ENCODE data around the gene REN.

REN gene

DNA sequence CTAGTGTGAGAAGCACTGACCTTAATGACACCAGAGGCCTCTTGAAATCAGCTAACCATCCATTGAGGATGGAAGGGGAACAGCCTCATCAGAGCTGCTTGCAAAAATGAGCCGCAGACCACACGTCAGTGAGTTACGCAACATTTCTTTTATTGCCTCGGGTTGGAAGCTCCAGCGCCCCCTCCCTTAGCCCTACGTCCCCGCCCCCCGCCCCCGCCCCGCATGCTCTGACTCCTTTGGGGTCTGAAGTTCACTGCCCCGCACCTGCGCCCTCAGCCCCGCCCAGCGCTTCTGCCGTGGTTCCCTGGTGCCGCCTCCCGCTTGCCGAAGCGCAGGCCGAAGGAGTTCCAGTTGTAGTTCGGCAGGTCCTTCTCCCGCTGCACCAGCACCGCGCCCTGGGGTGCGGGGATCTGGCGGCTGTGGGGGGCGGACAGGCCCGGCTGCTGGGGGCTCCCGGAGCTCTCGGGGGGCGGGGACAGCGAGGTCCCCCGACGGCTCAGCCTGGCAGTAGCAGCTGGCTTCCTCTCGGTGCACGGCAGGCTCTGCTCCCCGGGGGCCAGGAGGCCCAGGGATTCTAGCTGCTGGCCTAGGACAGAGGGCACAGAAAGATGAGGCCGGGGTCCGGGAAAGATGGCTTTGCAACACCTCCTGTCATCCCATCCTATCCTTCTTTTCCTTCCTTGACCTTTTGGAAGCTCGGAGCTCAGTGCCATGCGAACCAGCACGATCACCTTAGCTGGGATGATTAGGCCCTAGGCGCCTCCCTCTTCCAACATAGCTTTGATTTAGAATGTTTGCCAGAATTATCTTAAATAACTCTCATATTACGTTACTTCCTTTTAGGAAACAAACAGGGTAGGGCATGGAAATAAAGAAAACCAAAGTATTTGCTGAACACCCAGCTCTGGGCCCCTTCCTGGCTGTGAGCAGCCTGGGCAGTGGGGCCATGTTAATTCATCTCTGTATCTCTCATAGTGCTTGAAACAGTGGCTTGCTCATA is 24.4 kb upstream of the REN start:
- peak; percentile 15 for DNase-seq (ENCODE audit: low read depth)

GRCh38 chr1:204188959-204189639 is 23.0 kb upstream of the REN start:
- DNase-seq (ENCODE audit: low read depth), result no peak

DNA sequence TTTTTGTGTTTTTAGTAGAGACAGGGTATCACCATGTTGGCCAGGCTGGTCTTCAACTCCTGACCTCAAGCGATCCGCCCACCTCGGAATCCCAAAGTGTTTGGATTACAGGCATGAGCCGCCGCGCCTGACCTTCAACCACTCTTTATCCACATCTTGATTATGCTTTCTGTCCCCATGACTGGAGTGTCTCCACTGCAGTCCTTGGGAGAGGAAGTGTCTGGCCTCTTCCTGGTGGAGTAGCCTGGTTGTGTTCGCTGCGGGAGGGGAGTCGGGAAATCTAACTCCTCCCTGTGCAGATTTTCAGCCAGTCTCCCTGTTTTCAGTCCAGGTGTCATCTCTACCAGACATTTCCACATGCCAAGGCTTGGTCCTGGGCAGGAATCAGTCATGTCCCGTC is 20.5 kb upstream of the REN start:
- no peak for DNase-seq (ENCODE audit: low read depth)

- no peak for DNase-seq (ENCODE audit: low read depth)
These were observed 15.0 kb upstream of the REN start for GRCh38 chr1:204181116-204181515.

GRCh38 chr1:204180133-204180532 is 14.0 kb upstream of the REN start:
- no peak for DNase-seq (ENCODE audit: low read depth)

- DNase-seq (ENCODE audit: low read depth), result no peak
These were observed 12.5 kb upstream of the REN start for GRCh38 chr1:204178487-204179281.

DNA sequence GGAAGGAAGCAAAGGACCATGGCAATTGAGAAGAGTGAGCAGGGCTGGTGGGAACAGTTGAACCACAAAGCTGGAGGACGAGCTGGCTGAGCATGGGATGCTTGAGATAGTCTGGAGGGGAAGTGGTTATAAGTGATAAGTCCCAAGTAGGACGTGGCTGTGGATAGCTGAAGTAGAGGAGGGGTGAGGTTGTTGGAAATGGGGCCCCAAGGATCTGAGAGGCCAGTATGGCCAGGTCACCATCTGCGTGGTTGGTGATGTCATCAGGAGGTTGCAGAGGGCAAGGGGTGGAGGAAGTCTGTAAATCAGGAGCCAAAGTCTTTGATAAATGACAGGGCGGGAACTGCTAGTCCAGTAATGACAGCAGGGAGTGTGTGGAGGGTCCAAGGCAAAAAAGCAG is 11.0 kb upstream of the REN start:
- no peak for DNase-seq (ENCODE audit: low read depth)

DNA sequence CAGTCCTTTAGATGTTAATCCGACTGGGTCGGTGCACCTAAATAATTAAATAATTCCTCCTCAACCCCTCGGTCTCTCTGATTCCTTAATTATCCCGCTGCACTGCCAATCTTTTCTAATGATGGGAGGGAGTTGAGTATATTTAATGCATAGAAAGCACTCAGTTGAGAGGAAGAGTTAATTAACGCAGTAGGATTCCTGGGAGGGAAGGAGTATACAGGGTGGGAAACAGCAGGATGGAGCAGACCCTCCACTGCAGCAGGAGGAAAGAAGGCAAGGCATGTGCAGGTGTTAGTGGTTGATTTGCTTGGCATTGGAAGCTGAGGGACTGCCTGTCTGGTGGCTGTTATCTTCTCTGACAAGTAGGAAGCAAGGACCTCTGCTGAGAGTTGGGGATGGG is 9.9 kb upstream of the REN start:
- DNase-seq (ENCODE audit: low read depth), result no peak

DNA sequence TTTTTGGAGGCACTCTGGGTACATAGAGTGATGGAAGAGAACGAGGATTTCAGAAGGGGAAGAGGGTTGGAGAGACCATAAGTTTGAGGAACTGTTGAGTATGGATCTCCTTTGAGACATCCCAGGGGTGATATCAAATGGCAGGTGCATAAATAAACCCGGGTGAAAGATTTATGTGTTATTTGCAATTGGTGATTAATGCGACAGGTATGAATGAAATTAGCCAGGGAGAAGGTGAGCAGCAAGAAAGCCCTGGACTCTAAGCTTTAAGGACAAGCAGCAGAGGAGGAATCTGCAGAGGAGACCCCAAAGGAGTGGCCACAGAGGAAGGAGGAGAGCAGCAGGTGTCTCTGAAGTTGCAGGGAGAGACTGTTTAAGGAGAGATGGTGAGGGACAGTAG is 8.8 kb upstream of the REN start:
- DNase-seq (ENCODE audit: low read depth), result no peak

GRCh38 chr1:204172404-204173029 is 6.4 kb upstream of the REN start:
- no peak for DNase-seq (ENCODE audit: low read depth)

GRCh38 chr1:204171751-204172178 is 5.6 kb upstream of the REN start:
- no peak for DNase-seq (ENCODE audit: low read depth)

DNA sequence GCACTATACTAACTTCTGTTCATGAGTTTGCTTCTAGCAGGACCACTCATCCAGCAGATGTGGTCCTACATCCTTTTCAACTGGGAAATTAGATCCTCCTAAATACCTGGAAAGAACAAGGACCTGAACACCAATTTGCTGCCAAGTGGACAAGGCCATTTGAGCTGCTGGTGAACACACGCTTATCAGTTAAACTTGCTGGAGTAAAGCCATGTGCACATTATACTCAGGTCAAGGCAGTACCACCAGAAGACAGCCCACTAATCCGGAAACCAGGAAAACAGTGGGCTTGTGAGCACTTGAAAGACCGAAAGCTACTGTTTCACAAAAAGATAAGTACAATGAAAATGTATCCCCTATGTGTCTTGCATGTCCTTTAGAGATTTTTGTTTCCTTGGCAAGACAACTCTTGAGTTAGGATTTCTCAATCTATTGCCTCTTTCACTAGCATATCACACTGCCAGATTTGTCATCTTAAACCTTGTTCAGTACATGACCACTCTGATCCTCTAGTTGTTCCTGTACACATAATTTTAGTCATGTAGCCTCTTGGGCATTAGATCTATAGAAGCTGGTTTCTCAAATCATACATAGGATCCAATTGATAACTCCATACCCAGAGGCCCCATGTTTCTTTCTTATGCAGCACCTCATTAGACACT is 4.5 kb upstream of the REN start:
- no peak for DNase-seq (ENCODE audit: low read depth)

- no peak for DNase-seq (ENCODE audit: low read depth)
These were observed 3.7 kb upstream of the REN start for GRCh38 chr1:204169858-204170257.

DNA sequence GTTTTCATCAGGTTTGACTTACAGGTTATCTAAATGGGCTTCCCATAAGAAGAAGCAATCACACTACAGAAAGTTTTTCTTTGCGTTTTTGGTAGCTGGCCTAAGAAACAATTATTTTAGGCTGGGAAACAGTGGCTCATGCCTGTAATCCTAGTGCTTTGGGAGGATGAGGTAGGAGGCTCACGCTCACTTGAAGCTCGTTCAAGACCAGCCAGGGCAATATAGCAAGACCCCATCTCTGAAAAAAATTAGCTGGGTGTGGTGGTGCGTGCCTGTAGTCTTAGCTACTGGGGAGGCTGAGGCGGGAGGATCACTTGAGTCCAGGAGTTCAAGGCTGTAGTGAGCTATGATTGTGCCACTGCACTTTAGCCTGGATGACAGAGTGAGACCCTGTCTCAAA is 1.6 kb upstream of the REN start:
- DNase-seq (ENCODE audit: low read depth), result no peak

DNA sequence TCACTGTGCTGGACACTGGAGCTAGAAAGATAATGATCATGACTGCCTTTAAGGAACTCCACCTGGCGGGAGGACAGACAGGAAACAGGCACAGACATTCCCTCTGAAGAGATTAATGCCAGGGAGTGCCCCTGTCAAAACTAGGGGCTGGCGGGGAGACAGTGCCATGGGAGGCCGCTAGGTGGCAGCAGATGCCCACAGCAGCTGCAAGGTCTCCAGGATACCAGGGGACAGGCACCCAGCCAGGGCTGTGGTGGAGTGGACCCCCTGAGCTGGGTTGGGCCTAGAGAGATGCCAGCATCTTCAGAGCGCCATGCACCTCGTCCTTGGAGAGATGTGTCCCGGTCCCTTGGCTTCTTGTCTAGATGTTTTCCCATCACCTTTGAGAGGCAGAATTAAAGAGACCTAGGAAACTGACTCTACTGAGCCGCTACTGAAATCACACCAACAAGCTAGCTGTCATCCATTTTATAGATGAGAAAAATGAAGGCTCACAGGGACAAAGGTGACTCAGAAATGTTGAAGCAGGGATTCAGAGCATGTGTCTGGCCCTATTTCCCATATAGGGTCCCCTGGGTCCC is 3.6 kb downstream of the REN start:
- peak; percentile 63 for DNase-seq (ENCODE audit: low read depth)

GRCh38 chr1:204161609-204162493 is 4.3 kb downstream of the REN start:
- no peak for DNase-seq (ENCODE audit: low read depth)

GRCh38 chr1:204157962-204158361 is 8.2 kb downstream of the REN start:
- no peak for DNase-seq (ENCODE audit: low read depth)

GRCh38 chr1:204155881-204156280 is 10.3 kb downstream of the REN start:
- DNase-seq (ENCODE audit: low read depth), result no peak

GRCh38 chr1:204154568-204155255 is 11.4 kb downstream of the REN start:
- DNase-seq (ENCODE audit: low read depth), result no peak
